ENCODE measurements around the gene ERN1.

The ERN1 gene

DNA sequence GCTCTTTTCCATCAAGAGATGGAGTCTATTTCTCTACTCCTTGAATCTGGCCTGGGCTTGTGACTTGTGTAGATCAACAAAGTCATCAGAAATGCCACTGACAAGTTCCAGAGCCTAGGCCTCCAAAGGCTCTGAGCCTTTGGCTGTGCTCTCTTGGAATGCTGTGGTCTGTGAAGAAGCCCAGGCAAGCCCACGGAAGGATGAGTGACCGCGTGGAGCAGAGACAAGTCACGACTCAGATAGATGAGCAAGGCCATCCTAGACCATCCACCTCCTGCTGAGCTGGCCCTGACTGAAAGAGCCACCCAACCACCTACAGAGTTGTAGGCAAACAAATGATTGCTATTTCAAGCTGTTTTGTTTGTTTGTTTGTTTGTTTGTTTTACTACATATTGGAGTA lies 97.9 kb downstream of the ERN1 start:
- TF ChIP-seq, protein P1, sequence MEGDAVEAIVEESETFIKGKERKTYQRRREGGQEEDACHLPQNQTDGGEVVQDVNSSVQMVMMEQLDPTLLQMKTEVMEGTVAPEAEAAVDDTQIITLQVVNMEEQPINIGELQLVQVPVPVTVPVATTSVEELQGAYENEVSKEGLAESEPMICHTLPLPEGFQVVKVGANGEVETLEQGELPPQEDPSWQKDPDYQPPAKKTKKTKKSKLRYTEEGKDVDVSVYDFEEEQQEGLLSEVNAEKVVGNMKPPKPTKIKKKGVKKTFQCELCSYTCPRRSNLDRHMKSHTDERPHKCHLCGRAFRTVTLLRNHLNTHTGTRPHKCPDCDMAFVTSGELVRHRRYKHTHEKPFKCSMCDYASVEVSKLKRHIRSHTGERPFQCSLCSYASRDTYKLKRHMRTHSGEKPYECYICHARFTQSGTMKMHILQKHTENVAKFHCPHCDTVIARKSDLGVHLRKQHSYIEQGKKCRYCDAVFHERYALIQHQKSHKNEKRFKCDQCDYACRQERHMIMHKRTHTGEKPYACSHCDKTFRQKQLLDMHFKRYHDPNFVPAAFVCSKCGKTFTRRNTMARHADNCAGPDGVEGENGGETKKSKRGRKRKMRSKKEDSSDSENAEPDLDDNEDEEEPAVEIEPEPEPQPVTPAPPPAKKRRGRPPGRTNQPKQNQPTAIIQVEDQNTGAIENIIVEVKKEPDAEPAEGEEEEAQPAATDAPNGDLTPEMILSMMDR (IDR thresholded peaks at IDR 0.05; ENCODE audit: low read depth, low read length): no peak
- DNase-seq (ENCODE audit: extremely low read depth, low read depth): no peak

DNA sequence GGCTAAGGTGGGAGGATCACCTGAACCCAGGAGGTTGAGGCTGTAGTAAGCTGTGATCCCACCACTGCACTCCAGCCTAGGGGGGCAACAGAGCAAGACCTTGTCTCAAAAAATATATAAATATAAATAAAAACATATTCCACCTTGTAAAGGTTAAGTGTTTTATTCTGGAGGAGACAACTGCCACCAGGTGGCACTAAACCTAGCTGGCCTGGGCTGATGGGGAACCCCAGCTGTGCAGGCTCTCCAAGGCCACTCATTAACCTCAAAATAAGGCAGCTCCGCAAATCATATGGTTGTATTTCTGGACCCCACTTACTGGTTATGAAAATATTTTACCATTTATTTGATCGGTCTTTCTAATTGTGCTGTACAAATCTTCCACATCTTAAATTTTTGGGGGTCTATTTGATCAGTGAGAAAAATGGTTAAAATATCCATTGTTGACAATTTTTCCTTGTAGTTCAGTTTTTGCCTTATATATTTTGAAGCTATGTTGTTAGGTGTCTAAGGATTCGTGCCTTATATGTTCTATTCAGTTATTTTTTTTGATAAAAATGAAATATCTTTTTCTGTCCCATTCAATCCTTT lies 101.0 kb downstream of the ERN1 start:
- DNase-seq (ENCODE audit: extremely low read depth, low read depth): peak; percentile 41
- TF ChIP-seq, protein P1 (IDR thresholded peaks at IDR 0.05; ENCODE audit: low read depth, low read length): peak; percentile 73

DNA sequence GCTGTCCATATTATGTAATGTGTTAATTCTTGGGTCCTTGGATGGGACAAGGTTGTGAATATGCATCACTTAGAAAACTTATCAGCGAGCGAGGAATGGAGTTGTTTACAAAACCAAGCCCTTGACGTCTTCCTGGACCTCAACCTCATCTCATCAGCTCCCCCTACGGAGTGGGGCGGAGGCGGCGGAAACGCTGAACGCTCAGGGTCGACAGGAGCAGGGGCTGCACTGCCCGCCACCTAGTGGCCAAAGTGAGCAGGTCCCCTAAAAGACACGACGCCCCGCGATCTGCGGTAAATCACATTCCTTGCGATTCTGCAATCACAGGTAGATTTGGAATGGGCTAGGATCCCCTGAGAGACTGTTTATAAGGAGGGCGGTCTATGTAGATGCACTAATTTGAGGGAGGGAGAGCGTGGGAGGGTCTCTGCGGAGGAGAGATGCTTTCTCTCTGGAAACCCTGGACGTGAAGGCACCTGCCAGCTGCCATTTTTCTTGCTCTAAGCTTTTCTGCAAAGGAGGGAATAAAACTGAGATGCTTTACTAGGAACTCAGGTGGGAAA lies 104.1 kb downstream of the ERN1 start:
- DNase-seq (ENCODE audit: extremely low read depth, low read depth): peak; percentile 18

DNA sequence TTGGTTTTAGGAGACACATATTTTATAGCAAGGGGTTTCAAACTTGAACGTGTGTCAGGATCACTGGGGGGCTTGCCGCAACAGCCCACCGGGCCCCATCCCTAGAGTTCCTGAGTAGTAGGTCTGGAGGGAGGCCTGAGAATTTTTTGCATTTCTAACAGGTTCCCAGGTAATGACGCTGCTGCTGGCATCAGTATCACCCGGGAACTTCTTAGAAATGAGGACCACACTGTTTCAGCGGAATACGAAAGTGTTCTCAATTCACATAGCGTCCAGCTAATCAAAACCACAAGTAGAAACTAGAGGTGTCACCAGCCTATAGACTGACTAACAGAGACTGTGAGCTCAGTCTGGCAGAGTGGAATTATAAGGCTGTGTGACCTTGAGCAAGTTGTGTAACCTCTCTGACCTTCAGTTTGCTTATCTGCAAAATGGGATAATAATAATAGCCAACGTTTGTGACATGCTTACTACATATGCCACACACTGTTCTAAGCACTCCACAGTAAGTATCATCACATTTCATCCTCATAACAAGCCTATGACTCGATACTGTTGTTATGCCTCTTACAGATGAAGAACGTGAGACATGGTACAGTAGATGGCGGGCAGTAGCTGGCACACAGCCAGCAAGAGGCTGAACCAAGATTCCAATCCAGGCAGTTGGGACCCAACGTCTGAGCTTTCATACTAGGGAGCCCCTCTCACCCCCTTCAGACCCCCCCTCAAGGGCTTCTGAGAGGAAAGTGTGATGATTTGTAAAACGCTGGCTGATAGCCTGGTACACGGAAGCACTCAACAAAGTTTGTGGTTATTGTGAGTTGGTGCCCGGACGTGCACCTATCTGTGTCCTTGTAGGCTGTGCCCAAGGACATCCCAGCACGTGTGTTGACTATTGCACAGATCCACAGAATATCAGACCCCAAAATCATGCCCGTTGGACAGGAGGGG lies 104.9 kb downstream of the ERN1 start:
- no peak for DNase-seq (ENCODE audit: extremely low read depth, low read depth)
- TF ChIP-seq, protein P1 (IDR thresholded peaks at IDR 0.05; ENCODE audit: low read depth, low read length): no peak

More for the DNA sequence above, 104.1 kb downstream of the ERN1 start:
- TF ChIP-seq, protein P1 (IDR thresholded peaks at IDR 0.05; ENCODE audit: low read depth, low read length): peak; percentile 93

DNA sequence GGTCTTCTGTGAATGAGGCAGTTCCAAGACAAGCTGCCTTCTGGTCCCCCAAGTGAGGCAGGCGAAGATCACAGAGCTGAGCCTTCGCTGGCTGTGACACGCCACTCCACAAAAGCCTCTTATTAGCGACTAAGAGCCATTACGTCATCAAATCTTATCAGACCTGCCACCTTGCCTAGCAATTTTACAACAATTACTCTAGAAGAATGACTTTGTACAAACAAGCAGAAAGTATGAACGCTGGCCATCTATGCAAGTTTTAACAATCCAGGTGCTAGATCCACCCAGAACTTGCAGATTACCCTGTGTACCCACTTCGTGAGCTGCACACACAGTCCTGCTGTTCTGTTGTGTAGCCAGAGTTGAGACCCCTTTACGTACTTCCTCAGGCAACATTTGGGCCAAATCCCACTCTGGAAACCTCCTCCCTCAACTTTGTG lies 105.7 kb downstream of the ERN1 start:
- no peak for DNase-seq (ENCODE audit: extremely low read depth, low read depth)
- TF ChIP-seq, protein P1 (IDR thresholded peaks at IDR 0.05; ENCODE audit: low read depth, low read length): no peak

DNA sequence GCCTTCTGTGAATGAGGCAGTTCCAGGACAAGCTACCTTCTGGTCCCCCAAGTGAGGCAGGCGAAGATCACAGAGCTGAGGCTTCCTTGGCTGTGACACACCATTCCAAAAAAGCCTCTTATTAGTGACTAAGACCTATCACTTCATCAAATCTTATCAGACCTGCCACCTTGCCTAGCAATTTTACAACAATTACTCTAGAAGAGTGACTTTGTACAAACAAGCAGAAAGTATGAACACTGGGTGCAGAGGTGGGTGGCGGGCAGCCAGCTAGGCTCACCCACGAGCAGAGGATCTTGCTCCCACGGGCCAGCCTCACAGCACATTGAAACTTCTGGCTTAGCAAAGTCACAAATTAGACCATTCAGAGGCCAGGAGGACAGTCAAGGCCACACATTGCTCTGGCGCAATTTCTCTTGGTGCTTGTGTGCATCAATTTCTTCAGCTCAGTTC lies 107.3 kb downstream of the ERN1 start:
- TF ChIP-seq, protein P1 (IDR thresholded peaks at IDR 0.05; ENCODE audit: low read depth, low read length): no peak
- DNase-seq (ENCODE audit: extremely low read depth, low read depth): no peak
